HG03521 (cell line): ENCODE results near the gene NDUFA13.

Experiments used
- ATAC-seq: cut with Tn5 transposase; IDR thresholded peaks from one replicate; pipeline ENCODE4 v1.9.1; 2021; ENCODE audit warnings: mild to moderate bottlenecking, moderate library complexity; ENCODE audit not compliant: unreplicated experiment

NDUFA13 gene

GRCh38 chr19:19566306-19566705 is 50.3 kb downstream of the NDUFA13 start:
- no peak for ATAC-seq

- no peak for ATAC-seq
These were observed 51.4 kb downstream of the NDUFA13 start for GRCh38 chr19:19567391-19567790.

GRCh38 chr19:19568802-19569756 is 53.1 kb downstream of the NDUFA13 start:
- ATAC-seq = no peak

GRCh38 chr19:19570571-19570970 is 54.5 kb downstream of the NDUFA13 start:
- ATAC-seq = no peak

GRCh38 chr19:19571071-19571786 is 55.2 kb downstream of the NDUFA13 start:
- no peak for ATAC-seq

- ATAC-seq = no peak
These were observed 59.4 kb downstream of the NDUFA13 start for GRCh38 chr19:19575411-19575810.
